ENCODE results near the gene CDK9.

The CDK9 gene

DNA sequence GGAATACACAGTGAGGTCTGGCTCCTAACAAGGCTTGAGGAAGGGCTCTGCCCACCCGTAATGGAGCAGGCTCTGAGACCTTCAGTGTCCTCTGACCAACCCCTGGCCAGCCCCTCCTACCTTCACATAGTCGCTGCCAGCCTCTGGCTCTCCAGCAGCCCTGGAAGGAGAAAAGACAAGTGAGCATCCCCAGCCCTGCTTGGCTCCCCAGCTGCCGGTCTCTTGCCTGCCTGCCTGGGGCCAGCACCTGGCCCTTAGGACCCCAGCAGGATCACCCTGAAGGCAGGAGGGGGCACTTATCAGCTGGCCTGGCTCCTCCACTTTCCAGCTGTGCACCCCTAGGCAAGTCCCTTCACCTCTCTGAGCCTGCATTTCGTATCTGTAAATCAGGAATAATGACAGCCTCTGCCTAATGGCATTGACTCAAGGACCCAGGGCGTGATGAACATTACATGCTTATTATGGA, 24.3 kb upstream of the CDK9 start:
- DNase-seq (ENCODE audit: low read depth) = no peak

DNA sequence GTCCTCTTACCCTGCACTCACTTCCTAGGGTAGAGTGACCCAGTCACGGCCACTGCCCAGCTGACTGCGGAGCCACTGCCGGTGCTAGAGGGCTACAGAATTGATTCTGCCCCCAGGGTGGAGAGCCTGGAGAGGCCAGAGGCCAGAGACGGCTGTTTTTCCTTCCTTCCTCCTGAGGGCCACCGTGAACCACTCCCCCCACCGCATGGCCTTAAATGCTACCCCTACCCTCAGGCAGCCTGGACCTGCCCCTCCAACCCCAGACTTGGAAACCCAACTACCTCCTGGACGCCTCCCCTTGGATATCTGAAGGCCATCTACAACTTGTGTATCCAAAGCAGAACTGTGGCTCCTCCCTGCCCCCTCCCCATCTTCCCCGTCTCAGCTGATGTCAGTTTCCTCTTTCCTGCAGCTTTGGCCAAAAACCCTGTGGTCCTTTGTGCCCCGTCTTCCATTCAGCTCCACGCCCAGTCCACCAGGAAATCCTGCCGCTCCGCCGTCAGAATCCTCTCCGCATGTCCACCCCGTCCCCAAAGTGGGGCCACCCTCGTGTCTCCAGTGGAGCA, 23.6 kb upstream of the CDK9 start:
- DNase-seq (ENCODE audit: low read depth) = no peak

DNA sequence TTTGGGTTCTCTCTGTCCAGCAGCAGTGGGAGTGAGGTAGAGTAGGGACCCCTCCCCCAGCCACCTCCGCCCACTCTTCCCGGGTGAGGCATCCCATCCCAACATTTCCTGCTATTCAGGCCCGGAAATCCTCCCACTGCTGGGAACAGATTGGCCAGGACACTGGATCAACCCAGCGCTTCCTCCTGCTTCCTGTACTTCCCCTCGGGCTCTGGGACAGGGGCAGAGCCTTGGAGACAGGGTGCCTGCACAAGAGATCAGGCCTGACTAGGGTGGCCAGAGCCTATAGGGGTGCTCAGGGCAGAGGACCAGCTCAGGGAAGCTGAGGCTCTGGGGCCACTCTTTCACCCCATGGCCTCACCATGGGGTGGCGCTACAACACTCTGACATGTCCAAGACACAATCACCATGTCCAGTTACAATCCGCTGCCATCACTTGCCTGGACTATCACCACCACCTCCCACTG, 21.9 kb upstream of the CDK9 start:
- no peak for DNase-seq (ENCODE audit: low read depth)

DNA sequence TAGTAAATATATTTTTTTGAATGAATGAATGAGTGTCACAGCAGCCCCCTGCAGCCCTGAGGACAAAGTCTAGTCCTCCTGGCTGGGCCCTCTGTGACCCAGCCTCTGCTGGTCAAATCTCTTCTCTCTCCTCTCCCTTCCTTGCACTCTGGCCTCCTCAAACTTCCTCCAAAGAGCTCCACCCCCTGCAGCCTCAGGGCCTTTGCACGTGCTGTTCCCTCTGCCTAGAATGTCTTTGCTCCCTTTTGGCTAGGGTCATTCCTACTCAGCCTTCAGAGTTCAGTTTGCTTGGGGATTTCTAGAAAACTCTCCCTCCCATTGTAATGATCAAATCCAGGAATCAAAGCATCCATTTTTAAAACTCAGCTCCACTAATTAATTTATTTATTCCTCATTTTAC, 20.4 kb upstream of the CDK9 start:
- no peak for DNase-seq (ENCODE audit: low read depth)

DNA sequence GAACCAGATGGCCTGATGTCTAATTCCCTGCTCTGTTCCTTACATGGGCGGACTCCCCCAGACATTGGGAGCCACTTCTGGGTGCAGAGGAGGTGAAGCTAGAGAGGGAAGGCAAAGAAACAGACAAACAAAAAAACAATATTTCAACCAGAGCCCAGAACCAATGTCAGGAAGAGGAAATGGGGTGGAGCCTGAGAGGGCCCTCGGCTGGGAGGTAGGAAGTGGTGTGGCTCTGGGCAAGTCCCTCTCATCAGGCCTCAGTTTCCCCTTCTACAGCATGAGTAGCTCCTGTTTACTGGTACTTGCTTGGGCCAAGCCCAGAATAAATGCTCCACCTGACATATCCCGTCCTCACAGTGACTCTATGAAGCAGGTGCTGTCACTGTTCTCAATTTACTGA, 18.4 kb upstream of the CDK9 start:
- DNase-seq (ENCODE audit: low read depth) = no peak

DNA sequence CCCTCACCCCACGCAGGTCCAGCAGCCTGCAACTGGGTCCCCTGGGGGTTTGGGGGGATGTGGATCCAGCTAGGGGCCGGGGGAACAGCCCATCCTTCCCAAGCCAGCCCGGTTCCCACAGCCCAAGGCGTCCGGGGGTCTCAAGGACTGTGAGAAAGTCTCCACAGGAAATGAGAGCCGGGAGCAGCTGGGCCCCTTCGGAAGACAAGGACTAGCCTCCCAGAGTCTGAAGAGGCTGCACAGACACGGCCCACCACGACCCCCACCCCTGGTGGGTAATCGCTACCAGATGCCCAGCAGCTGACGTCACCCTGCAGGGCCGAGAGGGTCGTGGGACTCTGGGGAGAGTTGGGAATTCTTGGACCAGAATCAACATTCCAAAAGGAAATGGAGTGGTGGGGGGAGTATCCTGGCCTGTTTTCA, 17.9 kb upstream of the CDK9 start:
- DNase-seq (ENCODE audit: low read depth) = no peak

DNA sequence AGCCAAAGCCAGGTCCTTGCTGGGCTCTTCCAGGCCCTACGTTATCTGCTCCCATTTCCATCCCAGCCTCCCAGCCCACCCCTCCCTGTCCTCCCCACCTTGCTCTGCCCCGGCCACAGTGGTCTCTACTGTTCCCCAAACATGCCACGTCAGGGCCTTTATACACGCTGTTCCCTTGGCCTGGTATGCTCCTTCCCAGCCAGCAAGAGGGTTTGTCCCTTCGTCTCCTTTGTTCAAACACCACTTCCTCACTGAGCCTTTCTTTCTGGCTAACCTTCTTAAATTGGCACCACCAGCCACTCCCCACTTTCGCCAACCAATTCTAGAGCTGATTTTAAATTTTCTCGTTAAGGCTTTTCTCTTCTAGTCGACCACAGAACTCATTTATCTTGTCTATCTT, 17.1 kb upstream of the CDK9 start:
- DNase-seq (ENCODE audit: low read depth) = no peak

DNA sequence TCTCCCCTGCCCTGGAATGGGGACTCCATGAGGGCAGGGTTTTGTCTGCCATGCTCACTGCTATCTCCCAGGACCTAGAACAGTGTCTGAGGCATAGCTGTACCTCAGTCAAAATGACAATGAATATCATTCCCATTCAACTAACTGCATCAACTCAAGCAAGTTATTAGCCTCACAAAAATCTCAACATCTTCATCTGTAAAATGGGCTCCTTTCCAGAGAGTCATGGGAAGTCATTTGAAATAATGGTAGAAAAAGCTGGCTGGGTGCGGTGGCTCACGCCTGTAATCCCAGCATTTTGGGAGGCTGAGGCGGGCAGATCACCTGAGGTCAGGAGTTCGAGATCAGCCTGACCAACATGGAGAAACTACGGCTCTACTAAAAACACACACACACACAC, 16.7 kb upstream of the CDK9 start:
- DNase-seq (ENCODE audit: low read depth) = no peak

DNA sequence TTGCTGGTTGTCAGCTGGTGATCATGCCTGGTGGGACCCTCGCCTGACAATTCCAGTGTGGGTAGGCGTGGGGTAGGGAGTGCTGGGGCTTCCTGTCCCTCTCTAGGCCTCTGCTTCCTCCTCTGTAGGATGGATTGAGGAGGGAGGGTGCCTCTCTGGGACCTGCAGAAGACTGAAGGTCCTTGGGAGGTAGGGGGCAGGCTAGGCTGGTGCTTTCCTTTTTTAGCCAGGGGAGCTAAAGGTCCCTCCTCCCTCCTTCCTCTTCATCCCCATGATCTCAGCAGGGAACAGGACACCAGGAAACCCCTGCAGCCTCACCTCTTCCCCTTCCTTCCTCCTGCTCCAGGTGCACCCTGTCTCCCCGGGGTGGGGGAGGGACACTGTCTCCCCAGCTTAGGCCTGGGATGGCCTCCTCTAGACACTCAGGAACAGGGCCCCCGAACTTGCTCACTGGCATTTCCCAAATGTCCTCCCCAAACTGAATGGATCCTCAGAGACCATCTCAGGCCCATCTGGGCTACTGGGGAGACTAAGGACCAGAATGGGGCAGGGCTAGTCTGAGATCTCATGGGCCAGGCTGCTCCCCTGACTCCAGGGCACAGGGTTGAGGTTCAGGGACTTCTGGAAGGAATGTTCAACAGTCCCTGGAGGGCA, 15.8 kb upstream of the CDK9 start:
- no peak for DNase-seq (ENCODE audit: low read depth)

DNA sequence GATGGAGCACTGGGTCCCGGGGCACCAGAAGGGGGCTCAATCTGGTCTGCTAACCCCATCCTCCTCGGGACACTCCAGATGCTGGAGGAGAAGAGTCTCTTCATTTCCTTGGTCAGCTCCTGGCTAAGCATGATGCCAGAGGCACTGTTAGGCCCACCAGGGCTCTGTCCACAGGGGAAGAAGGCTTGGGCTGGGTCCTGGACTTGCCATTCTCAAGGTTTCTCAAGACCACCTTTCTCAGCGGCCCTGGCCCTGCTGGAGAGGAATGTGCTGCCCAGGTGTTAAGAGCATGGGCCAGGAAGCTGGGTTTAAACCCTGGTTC, 15.3 kb upstream of the CDK9 start:
- no peak for DNase-seq (ENCODE audit: low read depth)

DNA sequence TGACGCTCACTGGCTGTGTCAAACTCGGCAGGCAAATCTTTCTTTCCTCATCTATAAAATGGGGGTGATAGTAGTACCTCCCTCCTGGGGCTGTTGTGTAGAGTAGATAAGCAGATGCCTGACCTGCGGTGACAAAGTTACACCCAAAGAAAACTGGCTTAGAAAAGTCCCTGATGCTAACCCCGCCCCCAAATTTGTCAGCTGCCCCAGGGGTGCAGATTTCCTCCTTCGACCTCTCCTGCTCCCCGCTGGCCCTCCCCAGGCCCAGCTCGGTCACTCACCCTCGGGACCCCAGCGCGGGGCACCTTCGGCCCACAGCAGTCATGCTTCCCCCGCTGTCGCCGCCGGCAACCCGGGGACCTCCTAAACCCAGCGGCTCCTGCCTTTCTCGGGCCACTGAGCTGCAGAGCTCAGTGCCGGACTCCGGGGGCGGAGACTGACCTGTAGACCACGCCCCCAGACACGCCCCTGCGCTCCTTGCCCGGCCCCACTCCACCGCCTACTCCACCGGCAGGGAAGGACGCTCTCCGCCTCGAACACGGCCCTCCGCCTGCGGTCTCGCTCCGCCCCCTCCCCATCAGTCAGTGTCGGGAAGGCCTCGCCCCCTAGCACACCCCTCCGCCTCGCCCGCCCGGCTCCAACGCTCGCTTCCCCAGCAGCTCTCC, 14.8 kb upstream of the CDK9 start:
- DNase-seq (ENCODE audit: low read depth) = peak; percentile 97

DNA sequence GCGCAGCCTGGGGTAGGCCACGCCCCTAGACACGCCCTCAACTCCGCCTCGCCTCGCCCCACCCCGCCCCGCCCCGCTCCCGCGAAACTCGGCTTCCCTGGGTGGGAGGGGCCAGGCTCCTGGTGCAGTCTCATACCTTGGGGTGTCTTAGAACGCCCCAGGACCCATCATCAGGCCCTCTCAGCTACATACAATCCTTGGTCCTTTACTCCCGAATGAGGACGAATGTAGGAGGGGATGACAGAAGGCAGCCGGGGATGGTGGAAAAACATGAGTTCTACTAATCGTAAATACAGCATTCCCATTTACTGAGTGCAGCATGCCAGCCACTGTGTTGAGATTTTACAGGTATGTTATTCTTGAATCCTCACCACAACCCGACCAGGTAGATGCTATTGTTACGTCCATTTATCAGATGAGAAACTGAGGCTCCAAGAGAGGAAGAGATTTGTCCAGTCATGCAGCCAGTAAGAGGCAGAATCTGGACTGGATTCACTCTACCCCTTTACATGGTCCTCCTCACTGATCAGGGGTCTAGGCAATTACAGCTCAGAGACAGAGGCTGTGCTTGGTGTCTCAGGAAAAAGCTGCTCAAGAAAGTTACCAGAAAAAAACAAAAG, 14.2 kb upstream of the CDK9 start:
- no peak for DNase-seq (ENCODE audit: low read depth)

DNA sequence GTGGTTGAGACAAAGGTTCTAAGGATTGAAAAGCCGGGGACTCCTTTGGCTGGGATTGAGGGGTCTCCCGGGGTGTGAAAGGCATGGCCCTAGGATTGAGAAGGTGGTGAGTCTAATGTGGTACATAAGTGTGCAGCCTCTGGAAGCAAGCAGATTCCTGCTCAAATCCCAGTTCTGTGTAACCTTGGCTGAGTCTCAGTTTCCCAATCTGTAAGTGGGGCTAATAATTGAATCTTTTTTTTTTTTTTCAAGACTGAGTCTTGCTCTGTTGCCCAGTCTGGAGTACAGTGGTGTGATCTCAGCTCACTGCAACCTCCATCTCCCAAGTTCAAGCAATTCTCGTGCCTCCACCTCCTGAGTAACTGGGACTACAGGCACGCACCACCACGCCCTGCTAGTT, 13.2 kb upstream of the CDK9 start:
- no peak for DNase-seq (ENCODE audit: low read depth)

DNA sequence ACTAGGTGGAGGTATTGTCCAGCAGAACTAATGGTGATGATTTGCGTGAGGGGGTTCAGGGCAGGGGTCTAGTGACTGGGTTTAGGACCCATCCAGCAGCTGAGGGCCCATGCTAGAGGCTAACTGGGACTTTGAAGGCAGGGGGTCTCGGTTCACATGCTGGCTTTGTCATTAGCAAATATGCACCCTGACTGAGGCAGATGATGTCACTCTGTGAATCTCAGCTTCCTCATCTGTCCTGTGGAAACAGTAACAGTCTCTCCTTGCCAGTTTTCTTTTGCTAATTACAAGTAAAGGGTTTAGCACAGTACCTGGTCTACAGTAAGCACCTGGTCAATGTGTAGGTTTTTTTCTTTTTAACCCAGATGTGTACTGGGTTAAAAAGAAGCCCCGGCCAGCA, 12.6 kb upstream of the CDK9 start:
- DNase-seq (ENCODE audit: low read depth) = no peak

DNA sequence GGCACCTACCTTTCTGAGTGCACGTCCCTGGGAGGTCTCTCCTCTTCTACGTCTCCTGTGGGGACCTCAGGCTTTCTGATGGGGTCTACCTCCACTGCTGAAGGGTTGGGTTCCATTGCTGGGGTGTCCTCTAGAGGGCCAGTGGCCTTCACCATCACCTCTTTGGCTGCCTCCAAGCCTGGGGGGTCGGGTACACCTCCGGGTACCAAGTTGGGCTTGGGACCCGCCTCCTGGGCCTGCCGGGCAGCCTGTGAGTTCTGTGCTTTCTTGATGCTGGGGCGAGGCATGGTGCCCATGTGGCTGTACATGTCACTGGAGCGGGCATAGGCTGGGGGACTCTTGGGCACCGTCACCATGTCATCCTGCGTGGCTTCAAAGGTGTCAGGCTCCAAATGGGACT, 11.9 kb upstream of the CDK9 start:
- DNase-seq (ENCODE audit: low read depth) = no peak

DNA sequence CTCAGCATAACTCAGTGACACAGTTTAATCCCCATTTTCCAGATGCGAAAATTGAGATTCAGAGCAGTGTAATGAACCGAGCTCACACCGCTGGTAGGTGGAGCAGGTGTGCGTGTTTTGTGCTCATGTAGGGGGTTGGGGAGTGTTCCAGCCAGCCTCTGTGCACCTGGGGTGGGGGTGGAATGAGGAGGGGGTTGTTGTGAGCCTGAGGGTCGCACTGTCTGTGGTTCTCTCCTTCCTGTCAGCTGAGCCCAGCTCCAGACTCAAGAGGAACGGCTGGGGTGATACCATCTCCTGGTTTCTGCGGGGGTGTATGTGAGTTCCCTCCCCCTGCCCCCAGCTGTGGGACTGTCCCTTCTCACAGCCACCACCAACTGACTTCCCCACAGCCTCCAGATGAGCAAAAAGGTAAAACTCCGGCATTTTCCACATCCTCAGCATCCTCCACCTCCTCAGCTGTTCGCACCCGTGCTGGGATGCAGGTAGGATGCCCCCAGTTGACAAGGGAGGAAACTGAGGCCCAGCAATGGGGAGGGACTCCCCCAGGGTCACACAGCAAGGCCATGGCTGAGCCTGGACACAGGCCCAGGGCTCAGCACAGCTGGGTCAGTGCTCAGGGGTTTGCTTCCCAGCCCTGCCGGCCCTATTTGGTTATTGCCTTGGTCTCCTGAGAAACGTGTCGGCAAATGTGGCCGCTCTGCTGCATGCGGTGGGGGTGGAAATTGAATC, 9.5 kb upstream of the CDK9 start:
- DNase-seq (ENCODE audit: low read depth) = peak; percentile 94

DNA sequence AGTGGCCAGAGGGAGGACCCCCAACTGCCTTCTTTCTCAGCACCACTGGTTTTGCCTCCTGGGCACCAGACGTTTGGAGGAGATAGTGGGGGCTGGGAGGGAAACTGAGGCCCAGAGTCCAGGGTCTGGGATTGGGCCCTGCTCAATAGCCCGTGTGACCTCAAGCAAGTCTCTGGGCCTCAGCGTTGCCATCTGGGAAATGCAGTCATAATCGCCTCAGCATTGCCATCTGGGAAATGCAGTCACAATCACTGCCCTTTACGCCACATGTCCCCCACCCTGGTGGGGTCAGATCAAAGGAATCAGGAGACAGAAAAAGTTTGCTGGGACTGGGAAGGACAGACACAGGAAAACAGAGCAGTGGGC, 8.9 kb upstream of the CDK9 start:
- no peak for DNase-seq (ENCODE audit: low read depth)

DNA sequence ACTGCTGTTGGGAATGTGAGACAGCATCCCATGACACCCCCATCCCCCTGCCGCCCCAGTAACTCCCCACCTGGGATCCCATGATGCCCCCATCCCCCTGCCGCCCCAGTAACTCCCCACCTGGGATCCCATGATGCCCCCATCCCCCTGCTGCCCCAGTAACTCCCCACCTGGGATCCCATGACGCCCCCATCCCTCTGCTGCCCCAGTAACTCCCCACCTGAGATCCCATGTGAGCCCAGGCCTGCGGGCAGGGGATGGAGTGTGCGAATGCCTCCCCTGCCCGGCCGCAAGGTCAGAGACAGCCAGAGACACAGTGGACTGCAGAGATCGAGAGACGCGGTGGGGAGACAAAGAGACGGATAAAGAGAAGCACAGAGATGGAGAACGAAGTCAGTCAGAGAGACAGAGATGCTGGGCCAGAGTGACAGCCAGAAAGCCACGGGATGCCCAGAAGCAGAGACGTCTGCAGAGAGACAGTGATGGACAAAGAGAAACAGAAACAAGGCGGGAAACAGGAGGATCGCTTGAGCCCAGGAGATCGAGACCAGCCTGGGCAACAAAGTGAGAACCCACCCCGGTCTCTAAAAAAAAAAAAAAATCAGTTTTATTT, 8.4 kb upstream of the CDK9 start:
- no peak for DNase-seq (ENCODE audit: low read depth)

DNA sequence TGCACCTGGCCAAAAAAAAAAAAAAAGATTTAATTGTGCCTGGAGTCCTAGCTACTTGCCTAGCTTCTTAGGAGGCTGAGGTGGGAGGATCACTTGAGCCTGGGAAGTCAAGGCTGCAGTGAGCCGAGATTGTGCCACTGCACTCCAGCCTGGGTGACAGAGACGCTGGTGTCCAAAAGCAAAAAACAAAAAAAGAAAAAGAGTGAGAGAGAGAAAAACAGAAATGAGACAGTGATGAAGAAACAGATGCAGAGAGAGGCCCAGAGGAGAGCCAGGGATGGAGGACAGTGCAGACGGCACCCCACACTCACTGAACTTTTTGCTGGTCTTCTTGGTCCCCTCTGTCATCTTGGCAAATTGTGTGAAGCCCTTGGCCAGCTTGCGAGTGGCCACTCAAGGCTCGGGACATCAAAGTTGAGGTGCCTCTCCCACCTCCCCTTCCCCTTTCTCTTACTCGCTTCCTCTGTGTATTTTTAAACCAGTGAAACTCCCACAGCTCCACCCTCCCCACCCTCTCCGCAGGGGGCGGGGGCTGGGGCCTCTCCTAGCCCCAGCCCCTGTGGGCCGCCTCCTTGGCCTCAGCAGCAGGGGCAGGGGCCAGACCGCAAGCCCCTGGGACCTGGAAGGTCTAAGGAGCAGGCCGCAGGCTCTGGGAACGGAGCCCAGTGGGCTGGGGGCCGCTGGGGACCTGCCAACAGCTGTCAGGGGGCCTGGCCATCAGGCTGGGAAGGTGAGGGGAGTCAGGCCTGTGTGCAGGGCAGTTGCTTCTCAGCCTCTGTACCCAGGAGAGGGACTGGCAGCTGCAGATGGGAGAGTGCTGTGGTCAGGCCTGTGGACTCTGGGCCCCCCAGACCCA, 7.3 kb upstream of the CDK9 start, which contains the start of gene SH2D3C:
SH2D3C (minus strand) TSS at position 387 of the 856 bp plus-strand sequence; CDS start at position 348, 39 bp downstream.
- no peak for DNase-seq (ENCODE audit: low read depth)

DNA sequence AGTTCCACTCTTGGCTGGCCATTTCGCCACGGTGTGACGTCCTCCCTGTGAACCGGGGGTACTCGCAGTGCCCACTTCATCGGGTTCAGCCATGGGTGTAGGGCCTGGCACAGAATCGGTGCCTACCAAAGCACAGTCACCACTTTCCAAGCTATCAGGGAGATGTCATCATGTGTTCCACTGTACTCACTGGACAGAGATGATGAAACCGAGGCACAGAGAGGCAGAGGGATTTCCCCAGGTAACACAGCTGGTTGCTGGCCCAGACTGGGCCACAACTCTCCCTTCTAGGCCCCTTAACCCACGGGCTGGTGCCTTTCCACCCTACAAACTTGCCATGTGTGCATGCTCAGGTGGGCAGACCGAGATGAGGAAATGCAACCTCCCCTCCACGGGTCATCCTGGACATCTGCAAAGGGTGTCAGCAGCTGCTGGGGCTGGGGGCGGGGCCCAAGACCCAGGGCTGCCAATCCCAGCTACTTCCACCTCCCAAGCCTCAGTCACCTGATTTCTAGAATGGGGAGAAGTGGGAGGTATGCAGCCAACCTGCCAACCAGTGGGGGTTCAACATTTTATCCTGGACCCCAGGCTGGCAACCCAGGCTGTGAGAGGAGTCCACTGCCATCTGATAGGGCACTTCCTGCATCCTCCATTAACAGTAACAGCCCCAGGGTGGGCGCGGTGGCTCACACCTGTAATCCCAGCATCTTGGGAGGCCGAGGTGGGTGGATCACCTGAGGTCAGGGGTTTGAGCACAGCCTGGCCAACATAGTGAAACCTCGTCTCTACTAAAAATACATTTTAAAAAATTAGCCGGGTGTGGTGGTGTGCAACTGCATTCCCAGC, 6.5 kb upstream of the CDK9 start:
- DNase-seq (ENCODE audit: low read depth) = no peak

Measured in CMK (cell line).